OCI-LY7 (cell line): ENCODE data around the gene IFI30. TPM values are rescaled to one million over a fixed set of nuclear protein-coding genes. Genes with fewer than 3 reads are reported as not detected.
A peak's percentile ranks its signal among the peaks of the same experiment; 100 is the strongest.

Experiments used
- BruUV-seq: library from RNA; stranded (reverse); fragments of 400-500 nt; replicated peaks from 2 replicates; lab custom pipeline; 2021; lab: Mats Ljungman, UMichigan
- CTCF ChIA-PET: fragments of 300-600 bp; sonication (Branson Sonifier 250); formaldehyde crosslinking; loops from one replicate; lab custom pipeline; 2022; ENCODE audit warnings: antibody characterized with exemption; ENCODE audit not compliant: unreplicated experiment; lab: Charles Lee
- POLR2A ChIA-PET: fragments of 300-600 bp; sonication (Branson Sonifier 250); formaldehyde crosslinking; loops from one replicate; lab custom pipeline; 2022; ENCODE audit warnings: antibody characterized with exemption; lab: Charles Lee
- DNase-seq: peaks from one replicate; pipeline ENCODE4 v3.0.0-alpha.2; 2015; ENCODE audit warnings: low spot score
- H2AFZ ChIP-seq: fragments of 200-600 bp; sonication (generic), shearing (Covaris generic); 2 replicates; pipeline ENCODE4 v1.6.1; 2014; ENCODE audit warnings: mild to moderate bottlenecking, antibody characterized with exemption, low read length, moderate library complexity
- H3K27ac ChIP-seq: fragments of 200-600 bp; sonication (generic); 2 replicates; pipeline ENCODE4 v1.5.1; 2014; ENCODE audit warnings: mixed run types, low read depth, mild to moderate bottlenecking, moderate library complexity, low read length, inconsistent platforms; ENCODE audit not compliant: poor library complexity, severe bottlenecking
- H3K36me3 ChIP-seq: fragments of 200-600 bp; sonication (generic); 2 replicates; pipeline ENCODE4 v1.6.1; 2014; ENCODE audit warnings: mild to moderate bottlenecking, antibody characterized with exemption, low read length, moderate library complexity, mixed read lengths; ENCODE audit not compliant: insufficient read depth
- H3K4me1 ChIP-seq: fragments of 200-600 bp; sonication (generic); 2 replicates; pipeline ENCODE4 v1.5.1; 2014; ENCODE audit warnings: mild to moderate bottlenecking, low read length; ENCODE audit not compliant: insufficient read depth, poor library complexity, severe bottlenecking
- H3K4me2 ChIP-seq: fragments of 200-600 bp; sonication (generic); 2 replicates; pipeline ENCODE4 v1.6.1; 2014; ENCODE audit warnings: mild to moderate bottlenecking, low read length
- H3K4me3 ChIP-seq: fragments of 200-600 bp; sonication (generic); 2 replicates; pipeline ENCODE4 v1.5.1; 2014; ENCODE audit warnings: mild to moderate bottlenecking, low read depth, low read length; ENCODE audit not compliant: poor library complexity, severe bottlenecking
- H3K79me2 ChIP-seq: fragments of 200-600 bp; sonication (generic); 2 replicates; pipeline ENCODE4 v1.6.1; 2016; ENCODE audit warnings: low read depth, mild to moderate bottlenecking, low read length, moderate library complexity, mixed read lengths; ENCODE audit not compliant: insufficient read depth
- H3K9me2 ChIP-seq: fragments of 200-600 bp; sonication (generic); 2 replicates; pipeline ENCODE4 v1.6.1; 2016; ENCODE audit warnings: mild to moderate bottlenecking, low read length, mixed read lengths; ENCODE audit not compliant: insufficient read depth
- H3K9me3 ChIP-seq: fragments of 200-600 bp; sonication (generic); 2 replicates; pipeline ENCODE4 v1.6.1; 2014; ENCODE audit warnings: mild to moderate bottlenecking, mixed run types, low read length, mixed read lengths
- H4K20me1 ChIP-seq: fragments of 200-600 bp; sonication (generic); 2 replicates; pipeline ENCODE4 v1.6.1; 2014; ENCODE audit warnings: mild to moderate bottlenecking, antibody characterized with exemption, low read length, moderate library complexity, mixed read lengths; ENCODE audit not compliant: insufficient read depth
- EZH2phosphoT487 ChIP-seq: fragments of 200-600 bp; sonication (generic); IDR thresholded peaks from 2 replicates; pipeline ENCODE4 v1.6.1; 2018; ENCODE audit warnings: low read depth, borderline replicate concordance, mild to moderate bottlenecking, mixed run types, antibody characterized with exemption, low read length, moderate library complexity, mixed read lengths
- intact Hi-C: fragments of 100-400 bp; cut with micrococcal nuclease; formaldehyde crosslinking; loops from one replicate; pipeline ENCODE4 v1.10.0; 2022; ENCODE audit not compliant: unreplicated experiment
- total RNA-seq, 2 experiments: library from RNA; depleted of rRNA in 1 of 2; stranded (reverse); fragments of >200 nt in 1 of 2; shearing (Covaris generic) in 1 of 2; gene quantifications; 2 replicates each; pipeline ENCODE4 v1.2.3, GENCODE V29; 2014 to 2022
- TF ChIP-seq, protein P1 (sequence below): fragments of 200-600 bp; sonication (generic); conservative IDR thresholded peaks from 2 replicates; pipeline ENCODE4 v1.5.1; 2014; ENCODE audit warnings: mild to moderate bottlenecking, antibody characterized with exemption, low read length, moderate library complexity, mixed read lengths

IFI30 gene
- total RNA-seq, 2 experiments from 2014 or later = 170 to 195 TPM

DNA sequence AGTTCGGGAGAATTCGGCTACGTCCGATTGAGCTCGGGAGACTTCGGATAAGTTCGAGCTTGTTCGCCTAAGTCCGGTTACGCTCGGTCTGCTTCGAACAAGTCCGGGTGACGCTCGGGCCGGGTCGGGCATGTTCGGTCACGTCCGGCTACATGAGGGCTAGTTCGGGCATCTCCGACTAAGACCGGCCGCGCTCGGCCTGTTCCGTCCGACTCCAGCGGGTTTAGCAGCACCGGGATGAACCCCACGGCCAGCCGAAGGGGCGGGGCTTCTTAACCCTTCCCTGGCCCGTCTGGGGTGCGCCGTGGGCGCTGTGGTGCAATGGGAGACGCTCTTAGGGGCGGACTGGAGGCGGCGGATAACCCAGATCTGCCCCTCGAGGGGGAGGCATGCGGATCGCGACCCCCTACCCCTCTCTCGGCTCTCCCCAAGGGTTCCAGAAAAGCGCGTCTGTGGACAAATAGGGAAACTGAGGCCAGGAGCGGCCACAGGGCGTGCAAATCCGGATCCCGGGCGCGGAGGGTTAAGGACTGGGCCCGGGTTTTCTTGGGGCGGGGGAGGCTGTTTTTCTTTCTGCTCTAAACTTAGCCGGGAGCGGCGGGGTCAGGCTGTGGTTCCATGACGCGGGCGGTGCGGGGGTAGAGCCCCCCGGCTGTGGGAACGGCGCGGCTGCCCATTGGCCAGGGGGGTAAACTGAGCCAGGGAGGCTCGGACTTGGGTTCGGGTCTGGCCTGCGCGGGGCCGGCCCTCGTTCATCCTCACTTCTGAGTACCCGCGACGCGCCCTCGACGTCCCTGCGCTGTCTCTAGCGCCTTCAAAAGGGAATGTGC, 51.1 kb downstream of the IFI30 start:
- no TSS peak for BruUV-seq
- Histone ChIP-seq H2AFZ (peak overlapping the region; percentile 86; the same call in 1 of the 2 replicates), H3K4me3 (peak overlapping the region; percentile 66), H3K4me2 (peak overlapping the region; percentile 75), H3K9me2 (no peaks in the 10 kb centered on the region), H4K20me1 (no peaks in the 10 kb centered on the region), H3K9me3 (no peaks in the 10 kb centered on the region), H3K36me3 (no peaks in the 10 kb centered on the region), H3K4me1 (peaks cover 44% of the 10 kb centered on the region), H3K79me2 (no peaks in the 10 kb centered on the region), H3K27ac (no peak overlapping the region)
- POLR2A ChIA-PET = interaction anchor here (0.7 to 1.2 kb wide), 5 partner anchors 20 to 57 kb away, joined by 3 to 6 read pairs (median 3); partner anchors contain the start of gene JUND
- intact Hi-C loops = no loop called here
- CTCF ChIA-PET = interaction anchor here (1.0 kb wide), 1 partner anchor 30 kb away, joined by 5 read pairs; no protein-coding TSS in a partner anchor
- TF ChIP-seq, protein P1, sequence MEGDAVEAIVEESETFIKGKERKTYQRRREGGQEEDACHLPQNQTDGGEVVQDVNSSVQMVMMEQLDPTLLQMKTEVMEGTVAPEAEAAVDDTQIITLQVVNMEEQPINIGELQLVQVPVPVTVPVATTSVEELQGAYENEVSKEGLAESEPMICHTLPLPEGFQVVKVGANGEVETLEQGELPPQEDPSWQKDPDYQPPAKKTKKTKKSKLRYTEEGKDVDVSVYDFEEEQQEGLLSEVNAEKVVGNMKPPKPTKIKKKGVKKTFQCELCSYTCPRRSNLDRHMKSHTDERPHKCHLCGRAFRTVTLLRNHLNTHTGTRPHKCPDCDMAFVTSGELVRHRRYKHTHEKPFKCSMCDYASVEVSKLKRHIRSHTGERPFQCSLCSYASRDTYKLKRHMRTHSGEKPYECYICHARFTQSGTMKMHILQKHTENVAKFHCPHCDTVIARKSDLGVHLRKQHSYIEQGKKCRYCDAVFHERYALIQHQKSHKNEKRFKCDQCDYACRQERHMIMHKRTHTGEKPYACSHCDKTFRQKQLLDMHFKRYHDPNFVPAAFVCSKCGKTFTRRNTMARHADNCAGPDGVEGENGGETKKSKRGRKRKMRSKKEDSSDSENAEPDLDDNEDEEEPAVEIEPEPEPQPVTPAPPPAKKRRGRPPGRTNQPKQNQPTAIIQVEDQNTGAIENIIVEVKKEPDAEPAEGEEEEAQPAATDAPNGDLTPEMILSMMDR = no peak
- TF ChIP-seq EZH2phosphoT487 = no peak
- DNase-seq = peak; percentile 93

DNA sequence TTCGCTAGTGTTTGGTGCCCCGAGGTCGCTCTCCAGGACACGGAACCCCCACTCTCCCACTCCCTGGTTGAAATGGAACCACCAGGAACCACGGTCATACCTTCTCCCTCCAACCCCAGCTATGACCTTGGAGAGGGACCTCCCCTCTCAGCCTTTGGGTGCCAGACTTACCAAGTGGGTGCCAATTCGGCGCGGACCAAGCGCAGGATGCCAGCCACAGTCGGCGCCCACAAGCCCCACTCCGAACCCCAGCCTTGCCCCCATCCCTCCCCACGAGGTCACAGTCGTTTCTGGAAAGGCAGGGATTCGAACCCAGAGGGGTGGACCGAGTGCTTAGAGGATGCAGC, 51.7 kb downstream of the IFI30 start:
- no TSS peak for BruUV-seq
- ChIA-PET CTCF (no interaction called here), POLR2A (interaction anchor here (0.6 kb wide), 1 partner anchor 112 kb away, joined by 3 read pairs; no protein-coding TSS in a partner anchor)

More for the DNA sequence above, 51.7 kb downstream of the IFI30 start:
- no peaks in the 10 kb centered on the region for H3K9me3 ChIP-seq
- H4K20me1 ChIP-seq = no peaks in the 10 kb centered on the region
- TF ChIP-seq, protein P1 = no peak
- TF ChIP-seq EZH2phosphoT487 = no peak
- no peaks in the 10 kb centered on the region for H3K36me3 ChIP-seq
- H3K4me3 ChIP-seq = no peak overlapping the region
- intact Hi-C loops = no loop called here
- H3K4me2 ChIP-seq = peak overlapping the region; percentile 75; the same call in 1 of the 2 replicates
- H3K4me1 ChIP-seq = peaks cover 44% of the 10 kb centered on the region
- no peaks in the 10 kb centered on the region for H3K9me2 ChIP-seq
- H2AFZ ChIP-seq = no peak overlapping the region
- no peak for DNase-seq
- H3K79me2 ChIP-seq = no peaks in the 10 kb centered on the region
- no peak overlapping the region for H3K27ac ChIP-seq
